Fibroblast of pulmonary artery (primary cell): ENCODE measurements around the gene ANKRD53.
"Not testable (repeated sequence)": the region's sequence is repeated elsewhere in the genome, so short reads cannot be mapped to it uniquely, and the experiment has no call there.

Experiments used
- DNase-seq: peaks from one replicate; pipeline ENCODE4 v3.0.0-alpha.2; 2010; ENCODE audit warnings: low read depth
- H3K4me3 ChIP-seq: replicated peaks from 2 replicates; pipeline ENCODE4 v1.5.1; 2011; ENCODE audit warnings: low read depth, mild to moderate bottlenecking, control low read depth, low read length, moderate library complexity
- CTCF ChIP-seq: IDR thresholded peaks from 2 replicates; pipeline ENCODE4 v1.5.1; 2011; ENCODE audit warnings: mild to moderate bottlenecking, control low read depth, low read length, inconsistent platforms; ENCODE audit errors: missing control alignments

ANKRD53 gene

GRCh38 chr2:70999362-70999761 is 20.9 kb downstream of the ANKRD53 start:
- no peak for TF ChIP-seq CTCF
- no peak for DNase-seq
- no peak overlapping the region for H3K4me3 ChIP-seq

- H3K4me3 ChIP-seq, DNase-seq: not testable (repeated sequence)
Observed at GRCh38 chr2:70999931-71000330, 21.5 kb downstream of the ANKRD53 start.

GRCh38 chr2:71000780-71001591 is 22.6 kb downstream of the ANKRD53 start:
- peak; percentile 72 for DNase-seq
- TF ChIP-seq CTCF, result peak; percentile 94
- peak overlapping the region; percentile 22 for H3K4me3 ChIP-seq

- no peak for TF ChIP-seq CTCF
- DNase-seq, result no peak
- H3K4me3 ChIP-seq, result no peak overlapping the region
Observed at GRCh38 chr2:71001592-71001927, 23.1 kb downstream of the ANKRD53 start.

- no peak for TF ChIP-seq CTCF
- no peak overlapping the region for H3K4me3 ChIP-seq
- no peak for DNase-seq
Observed at GRCh38 chr2:71001981-71002570, 23.6 kb downstream of the ANKRD53 start.

GRCh38 chr2:71003396-71003795 is 25.0 kb downstream of the ANKRD53 start:
- DNase-seq, result no peak
- TF ChIP-seq CTCF, result no peak
- H3K4me3 ChIP-seq, result no peak overlapping the region

- DNase-seq, result no peak
- TF ChIP-seq CTCF, result no peak
- no peak overlapping the region for H3K4me3 ChIP-seq
Observed at GRCh38 chr2:71003966-71004755, 25.7 kb downstream of the ANKRD53 start.
